ENCODE measurements around the gene ERP27.

Gene ERP27

DNA sequence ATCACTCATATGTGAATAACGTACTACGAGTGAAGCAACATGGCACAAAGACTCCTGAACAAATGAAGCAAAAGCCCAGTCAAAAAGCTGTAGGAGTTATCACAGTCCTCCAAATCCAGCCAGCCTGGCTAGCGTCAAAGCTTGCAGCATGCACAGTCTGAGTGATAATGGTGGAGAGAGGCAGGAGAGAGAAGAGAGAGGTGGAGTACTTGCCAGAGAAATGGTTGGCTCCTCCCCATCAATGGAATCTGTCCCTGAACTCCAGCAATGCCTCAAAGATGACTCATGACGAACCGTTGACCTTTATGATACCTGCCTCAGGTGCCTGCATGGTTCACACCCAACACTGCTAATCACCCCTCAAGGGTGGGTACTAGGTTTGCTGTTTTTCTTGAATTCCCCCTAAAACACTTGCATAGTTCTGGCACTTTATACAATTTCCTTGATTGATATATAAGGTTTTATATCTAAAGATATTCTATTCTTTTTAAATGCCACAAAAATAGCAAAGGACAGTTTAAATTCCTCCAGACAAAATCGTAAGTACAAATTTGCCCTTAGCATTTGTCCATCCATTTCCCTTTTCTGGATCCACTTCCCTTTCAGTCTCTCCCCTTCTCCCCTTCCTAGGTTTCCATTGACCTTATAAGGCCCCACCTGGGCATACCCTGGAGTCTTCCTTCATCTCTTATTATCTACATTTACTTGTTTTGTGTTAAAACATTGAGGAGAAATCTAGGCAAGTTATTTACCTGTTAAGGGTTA, 12.8 kb upstream of the ERP27 start:
- Histone ChIP-seq H3K4me2 (ENCODE audit: low read length) (no peak overlapping the region), H3K36me3 (ENCODE audit: insufficient read depth, low read length) (no peaks in the 10 kb centered on the region), H3K9me3 (replicated peaks; ENCODE audit: low read length) (no peaks in the 10 kb centered on the region), H3K27me3 (ENCODE audit: control insufficient read depth, insufficient read depth, low read length) (no peaks in the 10 kb centered on the region), H3K4me3 (ENCODE audit: low read length) (no peak overlapping the region), H3K4me1 (ENCODE audit: control insufficient read depth, insufficient read depth, low read length) (peaks cover 55% of the 10 kb centered on the region), H3K9ac (ENCODE audit: low read depth, low read length) (peak overlapping the region; percentile 56)

DNA sequence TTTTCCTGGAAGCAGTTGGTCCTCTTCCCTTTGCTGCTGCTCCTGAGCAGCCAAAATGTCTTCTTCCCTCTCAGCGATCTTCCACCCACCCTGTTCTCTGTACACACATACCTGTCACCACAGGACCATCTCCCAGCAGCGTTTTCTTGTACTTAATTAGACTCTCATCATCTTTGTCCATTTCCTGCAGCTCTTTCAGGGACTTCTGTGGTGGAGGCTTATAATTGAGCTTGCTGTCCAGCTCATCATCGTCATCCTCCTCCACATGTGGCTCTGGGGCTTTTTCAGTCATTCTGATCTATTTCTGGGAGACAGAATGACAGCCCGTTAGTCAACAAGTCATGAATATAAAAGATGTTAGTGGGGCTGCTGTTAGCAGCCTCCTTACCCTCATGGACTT, 12.1 kb upstream of the ERP27 start:
- Histone ChIP-seq H3K4me2 (ENCODE audit: low read length) (no peak overlapping the region), H3K4me1 (ENCODE audit: control insufficient read depth, insufficient read depth, low read length) (peaks cover 56% of the 10 kb centered on the region), H3K4me3 (ENCODE audit: low read length) (no peak overlapping the region), H3K9me3 (replicated peaks; ENCODE audit: low read length) (no peaks in the 10 kb centered on the region), H3K27me3 (ENCODE audit: control insufficient read depth, insufficient read depth, low read length) (no peaks in the 10 kb centered on the region), H3K9ac (ENCODE audit: low read depth, low read length) (no peak overlapping the region), H3K36me3 (ENCODE audit: insufficient read depth, low read length) (no peaks in the 10 kb centered on the region)

DNA sequence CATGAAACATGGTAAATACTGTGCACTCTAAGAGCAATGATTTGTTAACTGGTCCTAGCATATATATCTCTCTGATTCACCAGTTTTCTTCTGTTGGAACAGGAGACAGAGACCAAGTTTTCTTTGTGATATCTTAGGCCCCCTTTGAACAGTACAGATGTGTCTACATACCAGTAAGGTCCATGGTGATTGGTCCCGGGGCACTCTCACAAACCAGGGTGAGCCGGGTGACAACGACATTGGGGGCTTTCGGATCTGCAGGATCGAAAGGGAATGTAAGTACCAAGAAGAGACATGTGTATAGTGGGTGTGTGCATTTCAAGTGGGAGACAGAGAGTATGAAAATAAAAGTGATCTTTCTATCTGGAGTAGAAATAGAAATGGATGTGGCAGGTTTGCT, 11.3 kb upstream of the ERP27 start:
- no peak overlapping the region for H3K4me3 ChIP-seq (ENCODE audit: low read length)
- H3K4me2 ChIP-seq (ENCODE audit: low read length): no peak overlapping the region
- no peaks in the 10 kb centered on the region for H3K36me3 ChIP-seq (ENCODE audit: insufficient read depth, low read length)
- H3K9me3 ChIP-seq (replicated peaks; ENCODE audit: low read length): no peaks in the 10 kb centered on the region
- H3K9ac ChIP-seq (ENCODE audit: low read depth, low read length): no peak overlapping the region
- H3K27me3 ChIP-seq (ENCODE audit: control insufficient read depth, insufficient read depth, low read length): no peaks in the 10 kb centered on the region
- peaks cover 56% of the 10 kb centered on the region for H3K4me1 ChIP-seq (ENCODE audit: control insufficient read depth, insufficient read depth, low read length)

DNA sequence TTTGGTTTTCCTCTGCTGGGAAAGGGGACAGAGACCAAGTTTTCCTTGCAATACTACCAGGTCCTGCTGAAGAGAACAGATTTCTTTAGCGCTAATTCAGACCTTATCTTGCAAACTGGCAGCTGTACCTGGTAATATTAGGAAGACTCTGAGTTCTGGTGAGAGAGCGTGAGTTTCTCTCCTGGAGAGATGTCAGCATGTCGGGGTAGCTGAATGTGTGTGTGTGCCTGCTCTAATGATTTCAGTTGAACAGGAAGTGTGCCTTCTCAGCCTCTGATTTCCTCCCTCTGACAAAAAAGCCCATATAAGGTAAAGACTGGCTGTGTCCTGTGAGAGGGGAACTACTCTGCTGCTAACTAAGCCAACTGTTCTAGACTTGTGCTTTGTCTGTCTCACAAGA, 10.3 kb upstream of the ERP27 start:
- Histone ChIP-seq H3K4me1 (ENCODE audit: control insufficient read depth, insufficient read depth, low read length) (peaks cover 56% of the 10 kb centered on the region), H3K9me3 (replicated peaks; ENCODE audit: low read length) (no peaks in the 10 kb centered on the region), H3K9ac (ENCODE audit: low read depth, low read length) (peak overlapping the region; percentile 75), H3K27me3 (ENCODE audit: control insufficient read depth, insufficient read depth, low read length) (no peaks in the 10 kb centered on the region), H3K36me3 (ENCODE audit: insufficient read depth, low read length) (no peaks in the 10 kb centered on the region), H3K4me2 (ENCODE audit: low read length) (peak overlapping the region; percentile 59), H3K4me3 (ENCODE audit: low read length) (peak overlapping the region; percentile 39)

DNA sequence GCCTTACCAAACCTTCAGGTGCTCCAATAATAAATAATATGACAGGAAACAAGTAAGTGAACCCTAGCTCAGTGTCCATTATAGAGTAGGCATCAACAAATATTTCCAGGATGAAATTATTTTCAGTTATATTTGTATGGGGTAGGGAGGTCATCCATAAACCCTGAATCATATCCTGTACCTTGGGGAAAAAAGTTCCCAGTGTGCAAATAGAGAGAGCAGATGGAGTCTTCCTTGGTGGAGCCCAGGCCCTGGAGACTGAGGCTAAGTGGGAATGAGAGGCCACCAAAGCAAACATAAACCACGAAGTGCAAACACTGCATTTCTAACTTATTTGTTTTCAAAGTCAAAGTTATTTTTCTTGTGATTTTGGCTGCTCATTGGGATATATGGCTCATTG, 8.5 kb upstream of the ERP27 start:
- no peaks in the 10 kb centered on the region for H3K9me3 ChIP-seq (replicated peaks; ENCODE audit: low read length)
- H3K9ac ChIP-seq (ENCODE audit: low read depth, low read length): no peak overlapping the region
- no peaks in the 10 kb centered on the region for H3K27me3 ChIP-seq (ENCODE audit: control insufficient read depth, insufficient read depth, low read length)
- no peaks in the 10 kb centered on the region for H3K36me3 ChIP-seq (ENCODE audit: insufficient read depth, low read length)
- H3K4me1 ChIP-seq (ENCODE audit: control insufficient read depth, insufficient read depth, low read length): peaks cover 47% of the 10 kb centered on the region
- H3K4me3 ChIP-seq (ENCODE audit: low read length): no peak overlapping the region
- H3K4me2 ChIP-seq (ENCODE audit: low read length): no peak overlapping the region

DNA sequence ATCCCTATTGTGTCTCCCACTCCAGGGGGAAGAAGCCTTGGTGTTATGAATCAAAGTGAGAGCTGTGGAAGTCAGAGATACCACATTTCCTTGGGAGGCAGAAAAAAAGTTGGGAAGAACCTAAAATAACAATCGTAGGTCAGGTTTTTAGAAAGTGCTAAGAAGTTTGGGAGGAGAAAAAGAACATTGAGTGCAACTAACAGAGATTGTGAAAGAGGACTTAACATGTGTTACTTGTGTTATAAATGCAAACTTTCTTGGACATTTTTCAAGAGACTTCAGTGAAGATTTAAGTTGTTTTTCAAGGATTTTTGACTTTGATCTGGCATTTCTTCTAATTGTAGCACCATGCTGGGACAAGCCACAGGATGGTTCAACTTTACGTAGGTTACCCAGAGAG, 7.8 kb upstream of the ERP27 start:
- Histone ChIP-seq H3K9ac (ENCODE audit: low read depth, low read length) (no peak overlapping the region), H3K4me1 (ENCODE audit: control insufficient read depth, insufficient read depth, low read length) (peaks cover 40% of the 10 kb centered on the region), H3K36me3 (ENCODE audit: insufficient read depth, low read length) (no peaks in the 10 kb centered on the region), H3K27me3 (ENCODE audit: control insufficient read depth, insufficient read depth, low read length) (no peaks in the 10 kb centered on the region), H3K9me3 (replicated peaks; ENCODE audit: low read length) (no peaks in the 10 kb centered on the region), H3K4me3 (ENCODE audit: low read length) (no peak overlapping the region), H3K4me2 (ENCODE audit: low read length) (no peak overlapping the region)

DNA sequence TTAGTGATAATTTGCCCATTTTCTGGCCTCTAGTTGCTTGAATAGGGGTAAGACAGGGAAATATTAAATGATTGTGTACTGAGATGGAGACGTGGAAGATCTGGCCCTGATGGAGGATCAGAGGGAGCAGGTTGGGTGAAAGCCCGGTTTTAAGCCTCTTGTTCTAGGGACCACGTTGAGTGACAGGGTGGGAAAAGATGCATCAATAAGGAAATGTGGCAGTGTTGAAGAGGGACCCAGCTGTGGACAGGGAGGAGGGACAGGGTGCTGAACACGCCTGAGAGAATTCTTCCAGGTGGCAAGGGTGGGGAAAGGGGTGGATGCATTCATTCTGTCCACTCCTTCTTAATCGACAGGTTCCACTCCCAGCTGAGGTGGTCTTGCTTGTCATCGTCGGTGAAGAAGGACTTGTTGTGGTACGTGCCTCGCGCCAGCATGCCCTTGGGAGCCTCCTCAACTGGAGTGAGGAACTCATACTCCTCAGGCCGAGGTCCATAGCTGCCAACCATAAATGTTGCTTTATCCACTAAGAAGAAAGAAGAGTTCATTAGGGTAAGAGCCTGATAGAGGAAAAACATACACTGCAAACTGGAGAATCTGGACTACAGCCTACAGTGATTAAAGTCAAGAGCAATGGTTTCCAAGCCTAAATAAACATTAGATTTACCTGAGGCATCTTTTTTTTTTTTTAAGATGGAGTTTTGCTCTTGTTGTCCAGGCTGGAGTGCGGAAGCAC, 4.0 kb upstream of the ERP27 start:
- Histone ChIP-seq H3K4me3 (ENCODE audit: low read length) (no peak overlapping the region), H3K36me3 (ENCODE audit: insufficient read depth, low read length) (no peaks in the 10 kb centered on the region), H3K9me3 (replicated peaks; ENCODE audit: low read length) (no peaks in the 10 kb centered on the region), H3K4me1 (ENCODE audit: control insufficient read depth, insufficient read depth, low read length) (peaks cover 14% of the 10 kb centered on the region), H3K9ac (ENCODE audit: low read depth, low read length) (no peak overlapping the region), H3K4me2 (ENCODE audit: low read length) (no peak overlapping the region), H3K27me3 (ENCODE audit: control insufficient read depth, insufficient read depth, low read length) (no peaks in the 10 kb centered on the region)

DNA sequence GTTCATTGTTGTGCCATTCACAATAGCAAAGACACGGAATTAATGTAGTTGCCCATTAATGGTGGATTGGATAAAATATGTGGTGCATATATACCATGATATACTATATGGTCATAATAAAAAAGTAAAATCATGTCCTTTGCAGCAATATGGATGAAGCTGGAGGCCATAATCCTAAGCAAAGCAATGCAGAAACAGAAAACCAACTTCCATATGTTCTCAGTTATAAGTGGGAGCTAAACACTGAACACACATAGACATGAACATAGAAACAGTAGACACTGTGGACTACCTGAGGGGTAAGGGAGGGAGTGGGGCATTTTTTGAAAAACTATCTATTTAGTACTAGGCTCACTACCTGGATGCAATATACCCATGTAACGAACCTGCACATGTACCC, 3.0 kb upstream of the ERP27 start:
- no peak overlapping the region for H3K4me2 ChIP-seq (ENCODE audit: low read length)
- H3K4me3 ChIP-seq (ENCODE audit: low read length): no peak overlapping the region
- no peaks in the 10 kb centered on the region for H3K36me3 ChIP-seq (ENCODE audit: insufficient read depth, low read length)
- peaks cover 4% of the 10 kb centered on the region for H3K4me1 ChIP-seq (ENCODE audit: control insufficient read depth, insufficient read depth, low read length)
- H3K9me3 ChIP-seq (replicated peaks; ENCODE audit: low read length): no peaks in the 10 kb centered on the region
- H3K9ac ChIP-seq (ENCODE audit: low read depth, low read length): no peak overlapping the region
- no peaks in the 10 kb centered on the region for H3K27me3 ChIP-seq (ENCODE audit: control insufficient read depth, insufficient read depth, low read length)

DNA sequence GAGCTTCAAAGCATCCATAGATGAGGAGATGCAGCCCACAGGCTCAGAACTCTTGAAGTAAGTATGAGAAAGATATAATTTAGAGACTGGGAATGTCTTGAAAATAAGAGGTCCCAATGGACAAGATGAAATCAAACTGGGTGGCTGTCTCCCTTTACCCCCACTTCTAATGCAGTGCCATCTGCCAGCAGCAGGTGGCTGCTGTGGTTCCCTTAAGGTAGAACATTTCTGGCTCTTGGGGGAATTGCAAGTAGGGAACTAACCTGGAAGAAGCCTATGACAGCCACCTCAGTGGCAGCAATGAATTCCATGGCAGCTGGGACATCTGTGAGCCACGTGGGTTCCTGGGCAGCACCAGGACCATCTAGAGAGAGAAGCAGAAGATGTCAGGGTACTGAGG, 648 bp downstream of the ERP27 start:
- no peaks in the 10 kb centered on the region for H3K9me3 ChIP-seq (replicated peaks; ENCODE audit: low read length)
- H3K27me3 ChIP-seq (ENCODE audit: control insufficient read depth, insufficient read depth, low read length): no peaks in the 10 kb centered on the region
- H3K9ac ChIP-seq (ENCODE audit: low read depth, low read length): no peak overlapping the region
- no peaks in the 10 kb centered on the region for H3K36me3 ChIP-seq (ENCODE audit: insufficient read depth, low read length)
- no peak overlapping the region for H3K4me2 ChIP-seq (ENCODE audit: low read length)
- no peak overlapping the region for H3K4me3 ChIP-seq (ENCODE audit: low read length)
- H3K4me1 ChIP-seq (ENCODE audit: control insufficient read depth, insufficient read depth, low read length): no peaks in the 10 kb centered on the region

DNA sequence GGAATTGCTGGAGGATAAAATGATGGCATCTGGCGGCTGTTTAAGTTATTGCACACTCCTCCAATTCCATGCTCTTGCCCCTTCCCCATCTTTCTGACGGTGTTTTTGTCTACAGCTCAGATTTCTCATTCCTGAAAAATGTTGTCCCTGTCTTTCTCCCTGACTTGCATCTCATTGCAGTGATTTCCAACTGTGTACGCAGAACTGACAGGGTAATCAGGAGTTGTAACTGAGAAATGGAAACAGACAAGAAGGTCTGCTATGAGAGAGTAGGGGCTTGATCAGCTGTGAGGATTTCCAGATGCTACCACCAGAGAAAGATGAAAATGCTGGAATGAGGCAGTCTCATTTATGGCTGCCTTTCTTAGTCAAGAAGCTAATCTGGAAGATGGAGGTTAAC, 1.3 kb downstream of the ERP27 start:
- Histone ChIP-seq H3K4me1 (ENCODE audit: control insufficient read depth, insufficient read depth, low read length) (no peaks in the 10 kb centered on the region), H3K4me3 (ENCODE audit: low read length) (no peak overlapping the region), H3K9ac (ENCODE audit: low read depth, low read length) (no peak overlapping the region), H3K36me3 (ENCODE audit: insufficient read depth, low read length) (no peaks in the 10 kb centered on the region), H3K9me3 (replicated peaks; ENCODE audit: low read length) (no peaks in the 10 kb centered on the region), H3K27me3 (ENCODE audit: control insufficient read depth, insufficient read depth, low read length) (no peaks in the 10 kb centered on the region), H3K4me2 (ENCODE audit: low read length) (no peak overlapping the region)

DNA sequence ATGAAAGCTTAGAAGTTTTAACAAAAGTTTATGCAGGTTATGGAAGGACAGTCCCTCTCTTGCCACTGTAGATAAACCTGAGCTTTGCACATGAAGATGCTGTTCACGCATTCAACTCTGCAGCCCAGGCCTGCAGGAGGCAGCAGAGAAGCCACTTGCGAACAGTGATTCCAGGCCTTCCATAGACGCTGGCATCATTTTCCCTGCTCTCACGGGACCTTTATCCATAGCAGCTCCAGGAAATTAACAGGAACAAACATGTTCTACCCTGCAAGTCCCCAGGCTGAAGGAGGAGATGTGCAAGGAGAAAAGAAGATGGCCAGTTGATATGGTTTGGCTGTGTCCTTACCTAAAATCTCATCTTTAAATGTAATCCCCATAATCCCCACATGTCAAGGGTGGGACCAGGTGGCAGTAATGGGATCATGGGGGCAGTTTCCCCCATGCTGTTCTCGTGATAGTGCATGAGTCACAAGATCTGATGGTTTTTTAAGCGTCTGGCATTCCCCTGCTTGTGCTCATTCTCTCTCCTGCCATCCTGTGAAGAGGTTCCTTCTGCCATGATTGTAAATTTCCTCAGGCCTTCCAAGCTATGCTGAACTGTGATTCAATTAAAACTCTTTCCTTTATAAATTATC, 2.0 kb downstream of the ERP27 start:
- Histone ChIP-seq H3K4me2 (ENCODE audit: low read length) (no peak overlapping the region), H3K4me1 (ENCODE audit: control insufficient read depth, insufficient read depth, low read length) (peaks cover 4% of the 10 kb centered on the region)

More for the DNA sequence above, 2.0 kb downstream of the ERP27 start:
- Histone ChIP-seq H3K27me3 (ENCODE audit: control insufficient read depth, insufficient read depth, low read length) (no peaks in the 10 kb centered on the region), H3K4me3 (ENCODE audit: low read length) (no peak overlapping the region), H3K9ac (ENCODE audit: low read depth, low read length) (no peak overlapping the region), H3K9me3 (replicated peaks; ENCODE audit: low read length) (no peaks in the 10 kb centered on the region), H3K36me3 (ENCODE audit: insufficient read depth, low read length) (no peaks in the 10 kb centered on the region)

Measured in skeletal muscle satellite cell (primary cell).